ENCODE data around the gene SHISAL2A. TPM values are rescaled to one million over a fixed set of nuclear protein-coding genes. Genes with fewer than 3 reads are reported as not detected.

SHISAL2A gene
- polyA plus RNA-seq, 1 donor (not counting 4 experiments of a cell fraction or from before 2014, with no cell fraction given), result 0.04 TPM

DNA sequence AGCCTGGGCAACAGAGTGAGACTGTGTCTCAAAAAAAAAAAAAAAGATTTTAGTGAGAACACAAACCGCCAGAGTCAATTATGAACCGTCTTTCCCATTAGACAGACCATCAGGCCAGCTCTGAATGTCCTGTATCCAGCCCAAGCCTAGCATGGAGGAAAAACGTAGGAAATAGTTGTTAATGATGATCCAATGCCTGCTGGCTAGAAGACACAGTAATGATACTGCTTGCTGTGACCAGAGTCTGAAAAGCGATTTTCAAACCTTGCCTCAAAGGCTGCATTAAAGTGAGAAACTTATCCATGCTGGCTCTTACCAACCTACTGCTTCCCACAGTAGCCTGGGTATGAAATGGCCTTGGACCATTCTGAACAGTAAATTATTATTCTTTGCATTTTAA, 48.2 kb downstream of the SHISAL2A start:
- dilution Hi-C loops (cut with MboI; ENCODE audit: extremely low pct_ligation_motif_present, low sequenced_read_pairs), result no loop called here
- Histone ChIP-seq H3K4me3 (ENCODE audit: control insufficient read depth in 2 of 3, extremely low read depth in 1 of 3, insufficient read depth in 2 of 3, low read depth in 1 of 3, low read length in 3 of 3) (no peak overlapping the region), H3K27ac (ENCODE audit: control insufficient read depth, insufficient read depth, low read length) (no peak overlapping the region), H3K9ac (ENCODE audit: control insufficient read depth, extremely low read depth, insufficient read depth, low read length) (no peak overlapping the region), H3K4me2 (ENCODE audit: control insufficient read depth, extremely low read depth, insufficient read depth, low read depth, low read length) (no peak overlapping the region), H4K20me1 (ENCODE audit: control insufficient read depth, extremely low read depth, insufficient read depth, low read length) (no peaks in the 10 kb centered on the region), H3K4me1 (ENCODE audit: control insufficient read depth, extremely low read depth, insufficient read depth, low read length) (no peaks in the 10 kb centered on the region), H3K9me3 (ENCODE audit: control insufficient read depth, low read depth, low read length) (no peaks in the 10 kb centered on the region), H3K27me3 (ENCODE audit: control insufficient read depth, extremely low read depth, insufficient read depth, low read length) (no peaks in the 10 kb centered on the region), H3K79me2 (ENCODE audit: control insufficient read depth, insufficient read depth, low read length) (no peaks in the 10 kb centered on the region), H3K9me1 (ENCODE audit: control insufficient read depth, extremely low read depth, insufficient read depth, low read length) (no peaks in the 10 kb centered on the region), H2AFZ (ENCODE audit: control insufficient read depth, low read length) (no peak overlapping the region), H3K36me3 (ENCODE audit: control insufficient read depth in 2 of 2, extremely low read depth in 1 of 2, insufficient read depth in 2 of 2, low read length in 2 of 2) (peaks cover 0 to 5% of the 10 kb centered on the region in 2 experiments)
- TF ChIP-seq CTCF (optimal IDR thresholded peaks at IDR 0.05 in 1 of 3, IDR thresholded peaks at IDR 0.05 in 1 of 3, conservative IDR thresholded peaks at IDR 0.05 in 1 of 3; ENCODE audit: extremely low read depth in 1 of 3, insufficient read depth in 2 of 3, low read length in 3 of 3) (no peak), EZH2 (IDR thresholded peaks at IDR 0.05; ENCODE audit: low read length) (no peak)
- no peak for FAIRE-seq
- no peak for DNase-seq (ENCODE audit: low read depth, low spot score)

- peaks cover 11 to 12% of the 10 kb centered on the region in 2 experiments for H3K36me3 ChIP-seq (ENCODE audit: control insufficient read depth in 2 of 2, extremely low read depth in 1 of 2, insufficient read depth in 2 of 2, low read length in 2 of 2)
- H3K4me2 ChIP-seq (ENCODE audit: control insufficient read depth, extremely low read depth, insufficient read depth, low read depth, low read length), result no peak overlapping the region
- TF ChIP-seq EZH2 (IDR thresholded peaks at IDR 0.05; ENCODE audit: low read length) (no peak), CTCF (optimal IDR thresholded peaks at IDR 0.05 in 1 of 3, IDR thresholded peaks at IDR 0.05 in 1 of 3, conservative IDR thresholded peaks at IDR 0.05 in 1 of 3; ENCODE audit: extremely low read depth in 1 of 3, insufficient read depth in 2 of 3, low read length in 3 of 3) (no peak)
- H3K9ac ChIP-seq (ENCODE audit: control insufficient read depth, extremely low read depth, insufficient read depth, low read length), result no peak overlapping the region
- DNase-seq (ENCODE audit: low read depth, low spot score), result no peak
- no peaks in the 10 kb centered on the region for H3K4me1 ChIP-seq (ENCODE audit: control insufficient read depth, extremely low read depth, insufficient read depth, low read length)
- no peaks in the 10 kb centered on the region for H4K20me1 ChIP-seq (ENCODE audit: control insufficient read depth, extremely low read depth, insufficient read depth, low read length)
- H3K79me2 ChIP-seq (ENCODE audit: control insufficient read depth, insufficient read depth, low read length), result no peaks in the 10 kb centered on the region
- FAIRE-seq, result no peak
- dilution Hi-C loops (cut with MboI; ENCODE audit: extremely low pct_ligation_motif_present, low sequenced_read_pairs), result no loop called here
- no peaks in the 10 kb centered on the region for H3K27me3 ChIP-seq (ENCODE audit: control insufficient read depth, extremely low read depth, insufficient read depth, low read length)
- H3K9me1 ChIP-seq (ENCODE audit: control insufficient read depth, extremely low read depth, insufficient read depth, low read length), result no peaks in the 10 kb centered on the region
- no peak overlapping the region for H3K4me3 ChIP-seq (ENCODE audit: control insufficient read depth in 2 of 3, extremely low read depth in 1 of 3, insufficient read depth in 2 of 3, low read depth in 1 of 3, low read length in 3 of 3)
- no peak overlapping the region for H2AFZ ChIP-seq (ENCODE audit: control insufficient read depth, low read length)
- H3K27ac ChIP-seq (ENCODE audit: control insufficient read depth, insufficient read depth, low read length), result no peak overlapping the region
- H3K9me3 ChIP-seq (ENCODE audit: control insufficient read depth, low read depth, low read length), result no peaks in the 10 kb centered on the region
These were observed 50.5 kb downstream of the SHISAL2A start for GRCh38 chr1:52683367-52683940.
